HT1080 (cell line): ENCODE results near the gene IKBKE. TPM values are rescaled to one million over a fixed set of nuclear protein-coding genes. Genes with fewer than 3 reads are reported as not detected.

ENCODE experiments used
- DNase-seq: peaks from one replicate; pipeline ENCODE4 v3.0.0-alpha.2; 2015; ENCODE audit warnings: low read depth
- total RNA-seq: library from RNA; depleted of rRNA; stranded (reverse); fragments of >200 nt; shearing (Covaris generic); gene quantifications from 2 replicates; pipeline ENCODE4 v1.2.3, GENCODE V29; 2014

The IKBKE gene
- total RNA-seq, 1 experiment from 2014 or later: 14.3 TPM

DNA sequence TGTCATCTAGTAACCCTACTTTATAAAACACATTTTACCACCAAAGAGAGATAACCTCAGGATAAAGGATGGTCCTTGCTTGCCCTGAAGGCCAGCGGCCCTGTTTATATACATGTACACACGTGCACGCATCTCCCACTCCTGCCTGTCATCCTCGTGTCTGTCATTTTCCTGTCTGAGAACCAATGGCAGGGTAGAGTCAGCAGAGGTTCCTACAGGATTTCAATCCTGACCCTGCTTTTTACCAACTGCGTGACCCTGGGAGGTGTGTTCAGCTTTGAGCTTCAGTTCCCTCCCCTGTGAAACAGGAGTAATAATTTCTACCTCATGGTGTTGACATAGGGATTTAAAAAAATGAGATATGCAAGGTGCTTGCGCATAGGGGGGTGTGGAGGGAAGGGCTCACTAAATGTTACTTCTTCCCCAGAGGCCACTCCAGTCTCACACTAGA, 24.8 kb downstream of the IKBKE start:
- no peak for DNase-seq

DNA sequence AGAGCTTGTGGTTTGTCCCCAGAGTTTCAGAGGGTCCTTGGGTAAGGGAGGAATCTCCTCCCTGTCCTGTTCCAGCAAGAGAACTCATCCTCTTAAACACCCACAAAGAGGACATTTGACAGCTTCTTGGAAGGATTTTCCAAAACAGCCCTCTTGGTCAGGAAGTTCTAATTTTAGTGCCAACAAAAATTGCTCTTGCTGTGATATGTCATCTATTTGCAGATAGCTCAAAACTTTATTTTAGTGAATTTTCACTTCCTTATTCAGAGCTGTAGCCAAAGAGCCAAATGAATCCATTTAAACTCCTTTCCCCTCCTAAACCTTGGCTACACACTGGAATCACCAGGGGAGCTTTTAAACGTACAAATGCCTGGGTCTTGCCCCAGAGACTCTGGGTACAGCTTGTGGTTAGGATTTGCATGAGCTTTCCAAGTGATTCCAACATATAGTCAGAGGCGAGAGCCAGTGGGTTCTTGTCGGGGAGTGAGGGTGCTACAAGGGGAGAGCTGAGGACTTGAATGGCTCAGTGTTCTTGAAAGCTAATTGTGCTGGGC, 25.3 kb downstream of the IKBKE start:
- no peak for DNase-seq

DNA sequence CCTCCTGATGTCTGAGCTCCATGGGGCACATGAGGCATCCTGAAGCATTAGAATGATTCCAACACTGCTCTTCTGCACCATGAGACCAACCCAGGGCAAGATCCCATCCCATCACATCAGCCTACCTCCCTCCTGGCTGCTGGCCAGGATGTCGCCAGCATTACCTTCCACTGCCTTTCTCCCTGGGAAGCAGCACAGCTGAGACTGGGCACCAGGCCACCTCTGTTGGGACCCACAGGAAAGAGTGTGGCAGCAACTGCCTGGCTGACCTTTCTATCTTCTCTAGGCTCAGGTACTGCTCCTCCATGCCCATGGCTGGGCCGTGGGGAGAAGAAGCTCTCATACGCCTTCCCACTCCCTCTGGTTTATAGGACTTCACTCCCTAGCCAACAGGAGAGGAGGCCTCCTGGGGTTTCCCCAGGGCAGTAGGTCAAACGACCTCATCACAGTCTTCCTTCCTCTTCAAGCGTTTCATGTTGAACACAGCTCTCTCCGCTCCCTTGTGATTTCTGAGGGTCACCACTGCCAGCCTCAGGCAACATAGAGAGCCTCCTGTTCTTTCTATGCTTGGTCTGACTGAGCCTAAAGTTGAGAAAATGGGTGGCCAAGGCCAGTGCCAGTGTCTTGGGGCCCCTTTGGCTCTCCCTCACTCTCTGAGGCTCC, 26.0 kb downstream of the IKBKE start:
- peak; percentile 10 for DNase-seq

DNA sequence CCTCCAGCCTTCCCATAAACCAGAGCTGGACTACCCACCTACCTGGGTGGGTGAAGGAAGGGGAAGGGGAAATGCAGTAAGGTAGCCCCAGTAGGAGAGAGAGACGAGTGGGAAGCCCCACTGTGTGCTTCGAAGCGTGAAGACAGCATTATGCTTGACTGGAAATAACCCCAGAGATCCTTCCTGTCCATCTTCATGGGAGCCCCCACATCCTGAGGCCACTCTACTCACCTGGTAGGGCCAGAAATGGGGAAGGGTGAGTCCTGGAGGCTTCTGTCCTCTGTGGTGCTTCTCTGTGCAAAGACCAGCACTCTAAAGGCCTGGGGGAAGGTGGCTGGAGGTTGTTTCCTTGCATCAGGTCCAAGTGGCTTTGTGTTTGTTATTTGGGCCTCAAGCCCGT, 27.1 kb downstream of the IKBKE start:
- DNase-seq: no peak

DNA sequence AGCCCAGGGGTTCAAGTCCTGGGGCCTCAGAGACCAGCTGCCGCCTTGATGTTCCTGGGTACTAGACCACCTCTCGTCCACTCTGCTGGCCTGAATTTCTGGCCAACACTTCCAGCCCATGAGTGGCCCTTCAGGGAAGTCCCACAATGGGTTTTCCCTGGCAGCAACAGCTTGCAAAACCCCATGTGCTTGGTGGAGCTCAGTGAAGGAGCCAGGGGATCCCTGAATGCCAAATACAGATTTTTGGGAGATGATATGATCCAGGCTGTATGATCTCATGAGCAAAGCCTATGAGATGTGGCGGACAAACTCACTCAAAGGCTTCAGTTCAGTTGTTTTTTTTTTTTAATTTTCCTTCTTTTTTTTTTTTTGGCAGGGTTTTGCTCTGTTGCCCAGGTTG, 27.5 kb downstream of the IKBKE start:
- no peak for DNase-seq

DNA sequence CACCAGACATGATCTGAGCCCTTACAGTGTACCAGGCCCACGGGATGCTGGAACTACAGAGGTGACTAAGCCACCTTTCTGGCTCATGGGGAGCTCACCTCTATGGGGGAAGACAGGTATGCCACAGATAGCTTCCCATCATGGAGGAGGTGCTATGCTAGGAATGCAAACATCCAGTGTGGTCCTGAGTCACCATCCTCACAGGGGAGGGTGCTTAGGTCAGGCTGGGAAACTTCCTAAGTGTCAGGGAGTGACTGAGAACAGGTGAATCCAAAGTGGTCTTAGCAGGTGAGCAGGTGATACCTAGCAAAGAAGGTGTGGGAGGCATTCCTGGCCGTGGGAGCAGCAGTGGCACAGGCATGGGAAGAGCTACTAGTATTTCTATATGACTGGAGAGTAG, 28.4 kb downstream of the IKBKE start:
- DNase-seq: no peak

DNA sequence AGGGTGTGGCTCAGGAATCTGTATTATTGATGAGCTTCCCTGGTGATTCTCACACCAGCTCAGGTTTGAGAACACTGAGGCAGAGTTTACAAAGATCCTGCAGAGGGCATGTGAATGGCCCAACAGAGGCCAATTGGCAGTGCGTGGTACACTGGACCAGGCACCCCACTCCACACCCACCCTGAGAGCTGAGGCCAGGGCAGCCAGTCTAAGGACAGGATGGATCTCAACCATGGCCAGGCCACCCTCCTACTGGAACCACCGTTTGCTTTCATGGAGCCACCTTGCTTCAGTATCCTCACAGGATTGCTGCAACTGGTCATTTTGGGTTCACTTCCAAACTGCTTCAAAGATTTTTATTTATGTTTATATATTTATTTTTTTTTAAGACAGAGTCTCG, 29.8 kb downstream of the IKBKE start:
- no peak for DNase-seq

DNA sequence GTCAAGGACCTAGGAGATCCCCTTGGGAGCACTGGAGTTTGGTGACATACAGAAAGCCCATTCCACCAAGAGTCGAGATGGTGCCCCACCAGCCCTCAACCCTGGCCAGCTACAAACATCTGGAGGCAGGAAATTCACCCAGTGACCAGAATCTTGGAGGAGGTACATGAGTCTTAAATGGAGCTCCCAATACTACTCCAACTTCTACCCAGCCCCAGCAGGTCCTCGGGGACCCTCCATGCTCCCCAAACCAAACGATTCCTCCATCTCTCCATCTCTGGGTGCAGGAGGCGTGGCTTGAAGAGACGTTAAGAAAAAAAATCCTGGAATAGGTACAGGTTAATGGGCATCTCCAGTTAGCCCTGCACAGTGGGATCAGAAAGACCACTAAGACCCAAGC, 31.6 kb downstream of the IKBKE start:
- DNase-seq: no peak

DNA sequence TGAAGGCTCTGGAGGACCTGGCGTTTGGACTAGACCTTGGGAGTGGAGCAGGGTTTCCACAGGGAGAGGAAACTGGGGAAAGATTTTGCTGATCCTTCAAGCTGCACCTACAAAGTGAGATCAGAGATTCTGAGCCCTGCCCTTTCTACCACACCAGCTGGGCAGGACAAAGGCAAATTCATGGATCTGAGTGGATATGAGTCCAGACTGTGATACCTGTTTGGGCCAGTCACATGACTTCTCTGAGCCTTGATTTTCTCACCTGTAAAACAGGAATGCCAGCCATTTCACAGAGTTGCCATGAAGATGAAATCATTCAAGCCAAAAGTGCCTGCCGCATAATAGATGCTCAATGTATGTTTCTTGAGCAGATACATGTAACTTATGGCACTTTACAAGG, 32.1 kb downstream of the IKBKE start:
- DNase-seq: no peak

DNA sequence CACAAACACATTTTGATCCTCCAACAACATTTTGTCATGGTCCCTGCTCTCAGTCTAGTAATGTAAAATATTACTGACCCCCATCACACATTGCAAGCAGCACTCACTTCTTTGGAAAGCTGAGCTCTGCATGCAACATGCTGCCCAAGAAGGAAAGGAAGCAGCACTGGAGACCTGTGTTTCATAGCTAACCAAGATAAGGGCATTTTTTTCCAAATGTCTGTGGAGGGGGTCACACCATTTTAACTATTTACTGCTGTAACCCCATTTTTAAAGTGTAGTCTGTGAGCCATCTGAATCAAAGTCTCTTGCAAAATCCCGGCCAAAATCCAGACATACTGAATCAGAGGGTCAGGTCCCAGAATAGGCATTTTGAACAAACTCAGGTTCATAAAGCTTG, 32.5 kb downstream of the IKBKE start:
- DNase-seq: no peak

DNA sequence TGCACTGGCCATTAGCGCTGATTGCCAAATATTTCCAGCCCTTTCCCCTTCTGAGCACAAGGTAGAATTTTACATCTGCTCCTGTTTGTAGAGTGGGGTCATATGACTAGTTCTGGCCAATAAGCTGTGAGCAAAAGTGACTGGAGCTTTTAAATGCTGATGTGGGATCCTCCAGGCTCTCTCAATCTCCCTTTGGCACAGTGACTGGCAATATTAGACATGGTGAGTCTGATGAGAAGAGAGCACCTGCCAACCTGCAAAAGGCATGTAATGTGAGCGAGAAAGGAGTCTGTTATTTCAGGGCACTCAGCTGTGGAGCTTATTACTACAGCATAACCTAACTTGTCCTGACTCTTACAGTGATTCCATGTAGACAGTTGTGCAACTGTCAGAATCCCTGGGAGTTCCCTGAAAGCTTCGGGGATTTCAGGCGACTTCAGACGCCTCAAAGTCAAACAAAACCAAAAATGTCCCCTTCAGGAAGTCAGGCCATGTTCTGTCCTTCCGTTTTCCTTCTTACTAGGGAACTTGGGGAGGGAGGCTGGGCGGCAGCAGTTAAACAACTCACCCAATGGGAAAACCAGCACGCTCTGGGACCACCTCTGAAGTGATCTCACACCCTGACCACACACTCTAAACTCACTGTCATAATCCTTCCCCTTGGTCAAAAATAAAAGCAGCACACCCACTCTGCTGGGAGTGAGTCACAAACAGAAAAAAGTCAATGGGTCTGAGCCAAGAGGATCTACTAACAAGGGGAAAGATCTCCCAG, 33.5 kb downstream of the IKBKE start:
- DNase-seq: peak; percentile 100

DNA sequence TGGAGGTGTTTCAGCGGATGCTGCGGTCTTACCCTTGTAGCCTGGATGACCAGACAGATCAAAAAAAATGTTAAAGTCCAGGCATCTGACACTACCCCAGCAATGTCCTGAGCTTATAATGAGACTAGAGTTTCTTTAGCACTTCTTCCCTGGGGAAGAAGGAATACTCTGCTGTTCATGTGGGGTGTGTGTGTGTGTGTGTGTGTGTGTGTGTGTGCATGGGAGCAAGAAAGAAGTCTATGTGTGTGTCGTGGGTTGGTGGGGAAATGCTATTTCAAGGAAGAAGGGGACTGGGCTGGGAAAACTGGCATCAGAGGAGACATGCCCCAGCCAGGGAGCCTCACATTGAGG, 34.1 kb downstream of the IKBKE start:
- no peak for DNase-seq

DNA sequence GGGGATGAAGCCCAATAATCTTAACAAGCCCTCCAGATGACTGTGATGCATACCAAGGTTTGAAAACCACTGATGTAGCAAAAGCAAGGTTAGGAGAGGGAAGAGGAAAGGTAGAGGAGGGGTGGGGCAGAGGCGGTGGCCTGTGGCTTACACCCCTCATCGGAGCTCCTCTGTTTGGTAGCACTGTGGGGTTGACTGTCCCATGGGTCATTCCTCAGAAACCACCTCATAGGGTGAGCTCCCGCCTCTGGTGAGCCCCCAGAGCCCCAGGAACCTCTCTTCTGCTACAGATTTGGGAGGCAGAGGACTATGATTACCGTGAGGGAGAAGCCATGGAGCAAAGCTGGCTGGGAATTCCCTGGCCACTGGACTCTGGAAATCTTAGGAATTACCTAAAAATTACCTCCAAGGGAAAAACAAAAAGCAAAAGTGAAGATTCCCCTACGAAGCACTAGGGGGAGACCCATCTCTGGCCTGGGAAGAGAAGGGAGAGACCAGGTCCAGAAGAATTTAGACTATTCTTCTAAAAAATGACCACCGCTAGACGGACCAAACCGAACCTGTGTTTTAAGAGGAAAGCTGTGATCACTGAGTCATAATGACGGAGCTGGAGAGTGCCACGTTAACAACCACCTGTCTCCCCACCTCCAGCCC, 35.6 kb downstream of the IKBKE start:
- peak; percentile 25 for DNase-seq

DNA sequence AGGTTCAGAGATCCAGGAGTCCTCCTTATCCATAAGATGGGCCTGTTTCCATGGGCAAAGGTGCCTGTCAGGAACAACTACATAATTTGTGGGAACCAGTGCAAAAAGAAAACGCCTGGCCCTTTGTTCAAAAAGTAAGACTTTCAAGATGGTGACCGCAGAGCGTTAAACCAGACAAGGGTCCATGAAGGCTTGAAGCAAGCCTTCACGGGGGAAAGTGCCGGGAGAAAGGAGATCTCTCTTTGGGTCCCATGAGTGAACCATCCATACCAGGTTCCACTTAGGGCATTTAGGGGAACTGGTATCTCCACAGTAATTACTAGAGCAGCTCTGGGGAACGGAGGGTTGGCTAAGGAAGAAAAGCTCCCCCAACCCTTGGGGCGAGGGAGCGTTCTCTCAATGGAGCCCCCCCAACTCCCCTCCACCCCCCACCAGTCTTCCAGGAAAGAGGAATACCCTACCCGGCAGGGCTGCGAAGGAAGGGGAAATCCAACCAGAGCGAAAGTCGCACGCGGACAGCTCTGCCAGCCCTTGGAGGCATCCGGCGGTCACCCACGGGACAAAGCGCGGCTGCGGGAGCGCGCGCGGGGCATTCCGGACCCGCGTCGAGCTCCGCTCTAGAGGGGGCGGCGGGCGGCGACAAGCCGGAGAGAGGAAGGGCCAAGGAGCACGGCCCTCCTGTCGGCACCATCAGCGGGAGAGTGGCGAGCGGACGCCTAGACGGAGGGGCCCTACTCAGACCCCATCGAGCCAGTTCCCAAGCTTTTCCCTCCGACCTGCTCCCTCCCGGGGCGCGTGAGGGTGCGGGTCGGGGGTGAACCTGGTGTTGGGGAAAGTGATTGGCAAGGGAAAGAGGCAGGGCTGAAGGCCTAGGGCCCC, 36.4 kb downstream of the IKBKE start:
- no peak for DNase-seq

DNA sequence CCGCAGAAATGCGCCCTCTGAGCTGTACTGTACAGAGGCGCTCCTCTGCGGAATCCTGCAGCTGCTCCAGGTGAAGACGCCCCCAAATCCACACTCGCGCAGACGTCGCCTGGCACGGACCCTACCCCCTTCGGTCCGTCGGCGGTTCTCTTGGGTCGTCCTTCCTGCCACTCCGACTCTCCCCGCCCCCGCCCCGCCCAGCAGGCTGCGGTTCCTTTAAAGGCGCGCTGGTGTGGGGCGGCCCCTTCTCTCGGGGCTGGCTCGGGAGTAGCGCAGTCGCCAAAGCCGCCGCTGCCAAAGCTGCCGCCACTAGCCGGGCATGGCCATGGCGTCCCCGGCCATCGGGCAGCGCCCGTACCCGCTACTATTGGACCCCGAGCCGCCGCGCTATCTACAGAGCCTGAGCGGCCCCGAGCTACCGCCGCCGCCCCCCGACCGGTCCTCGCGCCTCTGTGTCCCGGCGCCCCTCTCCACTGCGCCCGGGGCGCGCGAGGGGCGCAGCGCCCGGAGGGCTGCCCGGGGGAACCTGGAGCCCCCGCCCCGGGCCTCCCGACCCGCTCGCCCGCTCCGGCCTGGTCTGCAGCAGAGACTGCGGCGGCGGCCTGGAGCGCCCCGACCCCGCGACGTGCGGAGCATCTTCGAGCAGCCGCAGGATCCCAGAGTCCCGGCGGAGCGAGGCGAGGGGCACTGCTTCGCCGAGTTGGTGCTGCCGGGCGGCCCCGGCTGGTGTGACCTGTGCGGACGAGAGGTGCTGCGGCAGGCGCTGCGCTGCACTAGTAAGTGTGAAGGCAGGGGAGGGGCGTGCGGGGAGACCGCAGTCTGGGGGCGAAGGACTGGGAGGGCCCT, 37.2 kb downstream of the IKBKE start, which contains the start of gene RASSF5:
Gene RASSF5, plus strand, starts transcription at position 248 of the 846 bp plus-strand sequence. Its CDS starts 72 bp downstream, at position 320.
- no peak for DNase-seq

DNA sequence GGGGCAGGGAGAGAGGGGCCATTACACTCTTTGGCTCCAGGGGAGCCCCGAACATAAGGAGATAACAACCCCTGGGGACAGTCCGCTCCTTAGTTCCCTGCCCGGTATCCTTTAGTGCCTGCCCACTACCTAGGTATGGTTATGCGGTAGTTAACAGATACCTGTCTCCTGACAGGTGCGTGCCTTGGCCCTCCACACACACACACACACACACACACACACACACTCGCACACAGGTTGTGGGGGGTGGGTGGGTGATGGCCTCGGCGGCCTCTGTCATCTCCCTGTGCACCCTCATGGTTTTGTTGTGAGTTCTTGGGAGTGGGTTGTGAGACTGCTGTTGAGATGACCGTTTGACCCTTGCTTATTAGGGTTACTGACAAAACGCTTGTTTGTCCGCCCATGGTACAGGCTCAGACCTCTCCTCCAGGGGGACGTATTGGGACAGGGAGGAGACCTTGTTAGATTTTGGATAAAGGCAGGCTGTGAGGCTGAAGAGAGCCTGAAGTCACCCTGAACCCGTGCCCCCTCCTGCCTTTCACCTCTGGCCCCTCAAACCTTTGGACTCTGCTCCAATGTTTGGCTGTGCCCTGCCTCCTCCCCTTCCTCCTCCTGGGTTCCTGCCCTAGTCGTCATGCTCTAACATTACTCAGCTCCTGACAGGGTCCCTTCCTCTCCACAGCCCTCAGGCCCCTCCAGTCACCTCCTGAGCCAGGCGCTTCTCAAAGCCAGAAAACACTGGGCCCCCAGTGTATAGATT, 38.0 kb downstream of the IKBKE start:
- DNase-seq: no peak

DNA sequence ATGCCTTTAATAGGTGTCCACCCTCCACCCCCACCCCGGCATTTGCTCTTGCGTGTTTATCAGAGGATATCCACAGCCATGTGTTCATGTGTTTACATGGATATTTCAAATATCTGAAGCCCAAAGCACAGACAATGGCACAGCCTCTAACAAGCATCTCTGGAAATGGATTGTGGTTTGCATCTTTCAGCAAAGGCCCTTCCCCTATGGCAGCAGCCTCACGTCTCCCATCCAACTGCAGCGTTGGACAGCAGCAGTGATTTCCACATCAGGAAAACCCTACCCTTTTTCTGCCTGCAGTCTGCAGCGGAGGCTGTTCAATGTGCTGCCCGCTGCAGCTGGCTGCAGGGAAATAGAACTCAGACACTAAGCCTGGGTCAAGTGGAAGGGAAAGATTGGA, 38.7 kb downstream of the IKBKE start:
- DNase-seq: no peak

DNA sequence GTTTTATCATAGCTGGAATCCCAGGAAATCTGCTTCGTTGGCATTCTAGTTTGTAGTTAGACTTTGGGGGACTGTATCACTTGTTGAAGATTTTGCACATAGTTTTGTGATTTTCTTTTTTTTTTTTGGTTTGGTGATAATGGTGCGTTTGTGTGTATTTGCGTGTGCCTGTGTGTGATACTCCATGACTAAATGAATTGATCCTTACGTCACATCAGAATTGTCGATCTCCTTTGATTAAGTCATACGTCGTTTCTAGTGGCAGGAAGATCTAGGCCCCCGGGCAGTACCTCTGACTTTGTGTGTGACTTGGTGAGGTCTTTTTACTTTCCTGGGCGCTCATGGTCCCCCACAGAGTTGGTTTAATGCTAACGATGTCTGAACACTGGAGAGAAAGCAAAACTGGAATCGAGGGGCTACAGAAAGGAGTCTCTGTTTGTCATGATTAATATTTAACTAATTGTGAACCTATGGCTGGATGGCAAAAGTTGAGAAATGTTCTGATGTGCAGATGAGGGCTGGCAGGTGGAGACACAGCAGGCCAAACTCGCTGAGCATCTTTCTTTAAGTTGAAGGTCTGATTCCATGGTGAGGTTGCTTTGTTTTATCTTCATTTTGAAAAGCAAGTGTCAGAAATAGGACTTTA, 39.5 kb downstream of the IKBKE start:
- DNase-seq: no peak

DNA sequence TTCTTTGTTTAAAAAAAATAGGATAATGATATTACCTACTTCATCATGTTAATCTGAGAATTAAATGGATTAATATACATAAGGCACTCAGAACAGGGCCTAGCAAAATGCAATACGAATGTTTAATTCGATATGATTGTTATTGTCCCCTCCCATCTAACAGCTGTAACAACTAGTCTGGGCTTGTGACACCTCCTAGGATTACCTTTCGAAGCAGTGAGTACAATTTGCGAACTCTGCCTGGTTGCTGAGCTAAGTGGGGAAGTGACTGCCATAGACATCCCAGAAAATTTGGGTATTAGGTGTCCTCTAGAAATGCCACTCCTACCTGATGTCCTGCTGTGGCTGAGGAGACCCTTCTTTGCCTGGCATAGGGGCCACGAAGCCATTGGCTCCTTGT, 40.1 kb downstream of the IKBKE start:
- no peak for DNase-seq
